ENCODE data around the gene UNKL. TPM values are rescaled to one million over a fixed set of nuclear protein-coding genes. Genes with fewer than 3 reads are reported as not detected.

Gene UNKL
- total and polyA plus RNA-seq, 3 donors from 2014 or later, result 23.7 to 49.9 (median 49.2) TPM

DNA sequence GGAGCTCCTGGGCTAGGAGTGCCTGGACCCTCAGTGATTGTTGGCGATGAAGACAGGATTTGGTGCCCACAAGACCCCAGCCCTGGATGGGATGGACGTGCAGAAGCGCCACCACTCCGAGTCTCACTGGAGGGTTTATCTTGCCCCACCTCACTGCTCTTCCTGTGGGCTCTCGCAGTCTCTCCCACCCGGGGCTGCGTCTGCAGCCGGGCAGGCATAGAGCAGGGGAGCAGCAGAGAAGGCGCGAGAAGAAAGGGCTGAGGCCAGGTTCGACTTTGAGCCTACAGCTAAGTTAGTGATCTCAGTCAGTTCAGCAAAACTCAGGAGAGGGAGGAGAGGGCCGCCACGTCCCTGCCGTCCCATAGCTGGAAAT is 98.5 kb downstream of the UNKL start:
- H3K36me3 ChIP-seq (ENCODE audit: low read depth, missing control alignments), result no peaks in the 10 kb centered on the region
- no peaks in the 10 kb centered on the region for H3K9me3 ChIP-seq
- H3K4me1 ChIP-seq, result peaks cover 23% of the 10 kb centered on the region
- TF ChIP-seq POLR2A (IDR thresholded peaks at IDR 0.05), result no peak
- TF ChIP-seq, protein P1, sequence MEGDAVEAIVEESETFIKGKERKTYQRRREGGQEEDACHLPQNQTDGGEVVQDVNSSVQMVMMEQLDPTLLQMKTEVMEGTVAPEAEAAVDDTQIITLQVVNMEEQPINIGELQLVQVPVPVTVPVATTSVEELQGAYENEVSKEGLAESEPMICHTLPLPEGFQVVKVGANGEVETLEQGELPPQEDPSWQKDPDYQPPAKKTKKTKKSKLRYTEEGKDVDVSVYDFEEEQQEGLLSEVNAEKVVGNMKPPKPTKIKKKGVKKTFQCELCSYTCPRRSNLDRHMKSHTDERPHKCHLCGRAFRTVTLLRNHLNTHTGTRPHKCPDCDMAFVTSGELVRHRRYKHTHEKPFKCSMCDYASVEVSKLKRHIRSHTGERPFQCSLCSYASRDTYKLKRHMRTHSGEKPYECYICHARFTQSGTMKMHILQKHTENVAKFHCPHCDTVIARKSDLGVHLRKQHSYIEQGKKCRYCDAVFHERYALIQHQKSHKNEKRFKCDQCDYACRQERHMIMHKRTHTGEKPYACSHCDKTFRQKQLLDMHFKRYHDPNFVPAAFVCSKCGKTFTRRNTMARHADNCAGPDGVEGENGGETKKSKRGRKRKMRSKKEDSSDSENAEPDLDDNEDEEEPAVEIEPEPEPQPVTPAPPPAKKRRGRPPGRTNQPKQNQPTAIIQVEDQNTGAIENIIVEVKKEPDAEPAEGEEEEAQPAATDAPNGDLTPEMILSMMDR (IDR thresholded peaks at IDR 0.05), result no peak
- H3K27ac ChIP-seq, result no peak overlapping the region
- H3K4me3 ChIP-seq, result no peak overlapping the region
- H3K27me3 ChIP-seq, result no peaks in the 10 kb centered on the region
- intact Hi-C loops (cut with DNase I; ENCODE audit: low total_unique reads), result no loop called here
- WGBS, 2 donors, result 77 to 89% methylated on average over 7 to 14 of the region's 14 CpGs
- no peak for DNase-seq

DNA sequence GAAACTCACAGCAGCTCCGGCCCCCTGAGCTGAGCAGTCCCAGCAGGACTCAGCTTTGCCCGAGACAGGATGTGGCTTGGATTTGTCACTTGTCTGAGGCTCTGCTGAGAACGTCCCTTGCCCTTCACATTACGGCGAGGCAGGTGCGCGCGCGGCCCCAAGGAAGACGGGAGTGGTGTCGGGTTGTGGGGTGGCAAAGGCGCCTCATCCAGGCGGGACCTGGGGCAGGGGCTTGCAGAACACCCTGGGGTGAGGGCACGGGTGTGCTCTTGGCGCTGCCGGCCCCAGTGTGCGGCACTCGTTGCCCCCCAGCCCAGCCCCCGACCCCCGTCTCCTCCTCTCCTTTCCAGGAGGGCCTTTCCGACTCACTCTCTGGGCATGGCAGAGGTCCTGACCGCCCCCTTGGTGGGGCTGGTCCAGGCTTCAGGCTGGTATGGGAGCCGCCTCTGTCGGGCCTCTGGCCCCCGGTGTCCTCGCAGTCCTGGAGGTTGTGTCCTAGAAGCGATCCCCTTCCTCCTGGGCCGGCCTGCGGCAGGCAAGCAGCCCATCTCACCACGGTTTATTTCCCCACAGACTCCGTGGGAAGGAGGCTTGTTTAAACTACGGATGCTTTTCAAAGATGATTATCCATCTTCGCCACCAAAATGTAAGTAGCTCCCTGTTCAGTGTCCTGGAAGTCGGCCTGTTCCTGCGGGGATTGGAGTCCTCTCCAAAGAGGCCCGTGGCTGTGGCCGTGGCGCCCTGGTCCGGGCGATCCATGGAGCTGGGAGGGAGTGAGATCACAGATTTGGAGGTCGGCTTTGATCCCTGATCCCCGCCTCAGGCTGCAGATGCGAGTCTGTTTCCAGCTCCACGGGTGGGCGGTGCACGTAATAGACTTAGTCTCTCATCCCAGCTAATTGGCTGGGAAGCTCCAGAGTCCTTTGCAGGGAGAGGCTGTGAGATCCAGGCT is 99.1 kb downstream of the UNKL start:
- intact Hi-C loops (cut with DNase I; ENCODE audit: low total_unique reads), result no loop called here
- no peaks in the 10 kb centered on the region for H3K36me3 ChIP-seq (ENCODE audit: low read depth, missing control alignments)
- H3K27ac ChIP-seq, result no peak overlapping the region
- TF ChIP-seq POLR2A (IDR thresholded peaks at IDR 0.05), result no peak
- TF ChIP-seq, protein P1 (IDR thresholded peaks at IDR 0.05), result no peak
- peaks cover 24% of the 10 kb centered on the region for H3K4me1 ChIP-seq
- DNase-seq, result no peak
- no peaks in the 10 kb centered on the region for H3K9me3 ChIP-seq
- no peak overlapping the region for H3K4me3 ChIP-seq
- no peaks in the 10 kb centered on the region for H3K27me3 ChIP-seq
- 84 to 86% methylated on average over 40 to 45 of the region's 46 CpGs for WGBS, 2 donors

DNA sequence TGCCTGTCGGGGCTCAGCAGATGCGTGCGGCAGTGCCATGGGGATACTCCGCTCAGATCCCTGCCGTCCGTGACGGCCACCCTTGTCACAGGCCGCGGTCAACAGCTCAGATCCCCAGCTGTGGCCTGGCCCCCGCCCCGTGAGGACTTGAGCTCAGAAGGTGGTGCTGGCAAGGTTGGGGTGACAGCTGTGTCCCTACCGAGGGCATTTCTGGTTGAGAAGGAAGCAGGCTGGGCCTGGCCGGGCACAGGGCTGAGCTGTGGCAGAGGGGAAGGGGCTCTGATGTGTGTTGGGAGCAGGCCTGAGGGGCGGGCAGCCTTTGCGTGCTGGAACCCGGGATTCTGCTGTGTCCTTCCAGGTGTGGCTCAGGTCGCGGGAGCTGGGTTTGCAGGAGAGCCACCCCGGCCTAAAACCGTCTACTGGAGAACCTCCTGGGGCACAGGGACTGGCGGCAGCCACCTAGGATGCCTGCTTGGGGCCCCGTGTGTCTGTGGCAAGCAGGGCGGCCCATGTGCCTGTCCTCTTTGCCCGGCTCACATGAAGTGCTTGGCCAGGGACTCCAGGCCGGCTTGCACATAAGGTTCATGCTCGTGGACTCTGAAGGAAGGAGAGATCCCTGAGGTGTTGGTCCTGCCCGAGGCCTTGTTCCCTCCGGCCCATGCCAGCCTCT is 100.0 kb downstream of the UNKL start:
- DNase-seq, result no peak
- 87 to 88% methylated on average over 10 to 28 of the region's 28 CpGs for WGBS, 2 donors
- H3K27me3 ChIP-seq, result no peaks in the 10 kb centered on the region
- intact Hi-C loops (cut with DNase I; ENCODE audit: low total_unique reads), result no loop called here
- H3K4me3 ChIP-seq, result no peak overlapping the region
- no peaks in the 10 kb centered on the region for H3K36me3 ChIP-seq (ENCODE audit: low read depth, missing control alignments)
- H3K27ac ChIP-seq, result no peak overlapping the region
- TF ChIP-seq, protein P1 (IDR thresholded peaks at IDR 0.05), result no peak
- no peak for TF ChIP-seq POLR2A (IDR thresholded peaks at IDR 0.05)
- peaks cover 24% of the 10 kb centered on the region for H3K4me1 ChIP-seq
- H3K9me3 ChIP-seq, result no peaks in the 10 kb centered on the region

DNA sequence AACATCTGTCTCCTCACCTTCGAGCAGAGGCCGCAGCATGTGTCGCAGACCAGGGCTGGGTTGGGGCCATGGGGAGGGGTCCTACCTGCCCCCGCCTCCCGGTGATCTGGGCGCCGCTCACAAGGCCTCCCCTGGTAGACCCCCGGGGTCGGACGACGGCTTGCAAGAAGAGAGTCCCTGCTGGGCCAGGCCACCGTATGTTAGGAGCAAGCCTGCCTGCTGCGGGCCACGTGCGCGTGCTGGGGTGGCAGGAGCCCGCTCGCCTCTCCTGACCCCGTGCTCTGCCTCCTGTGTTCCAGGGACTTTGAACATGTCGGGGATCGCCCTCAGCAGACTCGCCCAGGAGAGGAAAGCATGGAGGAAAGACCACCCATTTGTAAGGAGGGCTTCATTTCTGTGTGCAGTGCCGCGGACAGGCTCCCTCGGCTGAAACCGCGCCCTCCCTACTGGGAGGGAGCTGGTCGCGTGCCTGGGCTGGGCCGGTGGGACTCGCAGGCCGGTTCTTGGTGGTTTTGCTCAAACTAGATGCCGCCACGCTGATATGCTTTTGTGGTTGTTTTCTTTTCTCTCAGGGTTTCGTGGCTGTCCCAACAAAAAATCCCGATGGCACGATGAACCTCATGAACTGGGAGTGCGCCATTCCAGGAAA is 100.7 kb downstream of the UNKL start:
- Histone ChIP-seq H3K4me1 (peaks cover 24% of the 10 kb centered on the region), H3K27ac (no peak overlapping the region), H3K9me3 (no peaks in the 10 kb centered on the region), H3K4me3 (no peak overlapping the region), H3K36me3 (ENCODE audit: low read depth, missing control alignments) (no peaks in the 10 kb centered on the region), H3K27me3 (no peaks in the 10 kb centered on the region)
- intact Hi-C loops (cut with DNase I; ENCODE audit: low total_unique reads), result no loop called here
- DNase-seq, result no peak
- TF ChIP-seq, protein P1 (IDR thresholded peaks at IDR 0.05), result no peak
- TF ChIP-seq POLR2A (IDR thresholded peaks at IDR 0.05), result no peak
- WGBS, 2 donors, result 89 to 91% methylated on average over 8 to 37 of the region's 38 CpGs

Other genes starting within 250 kb of the UNKL start
- gene TPSG1, start 189.4 kb downstream of the UNKL start, total RNA-seq, result 1 to 10 TPM in 1 of 2 donors, not detected in 1; 1.2 TPM
- gene TPSG1, start 189.4 kb downstream of the UNKL start, polyA plus RNA-seq (ENCODE audit: insufficient read depth, low read depth, low replicate concordance), result not detected
- 10 to 100 TPM; 10.8 to 49.5 TPM for gene TPSB2, start 184.5 kb downstream of the UNKL start, total RNA-seq
- gene TPSB2, start 184.5 kb downstream of the UNKL start, polyA plus RNA-seq (ENCODE audit: insufficient read depth, low read depth, low replicate concordance), result 16.1 TPM
- 10 to 100 TPM; 11.7 to 32.0 TPM for gene TPSAB1, start 174.0 kb downstream of the UNKL start, total RNA-seq
- gene TPSAB1, start 174.0 kb downstream of the UNKL start, polyA plus RNA-seq (ENCODE audit: insufficient read depth, low read depth, low replicate concordance), result 12.2 TPM
- 1 to 10 TPM; 1.1 to 1.6 TPM for gene TPSD1, start 158.6 kb downstream of the UNKL start, total RNA-seq
- gene TPSD1, start 158.6 kb downstream of the UNKL start, polyA plus RNA-seq (ENCODE audit: insufficient read depth, low read depth, low replicate concordance), result 1.1 TPM
- 100 to 1,000 TPM; 116 to 127 TPM for gene UBE2I, start 105.1 kb downstream of the UNKL start, total RNA-seq
- 143 TPM for gene UBE2I, start 105.1 kb downstream of the UNKL start, polyA plus RNA-seq (ENCODE audit: insufficient read depth, low read depth, low replicate concordance)
- 10 to 100 TPM; 29.8 to 60.4 TPM for gene BAIAP3, start 81.1 kb downstream of the UNKL start, total RNA-seq
- gene BAIAP3, start 81.1 kb downstream of the UNKL start, polyA plus RNA-seq (ENCODE audit: insufficient read depth, low read depth, low replicate concordance), result 23.0 TPM
- gene TSR3, start 62.8 kb downstream of the UNKL start, total RNA-seq, result 10 to 100 TPM; 79.4 to 89.5 TPM
- gene TSR3, start 62.8 kb downstream of the UNKL start, polyA plus RNA-seq (ENCODE audit: insufficient read depth, low read depth, low replicate concordance), result 40.9 TPM
- gene GNPTG, start 62.8 kb downstream of the UNKL start, total RNA-seq, result 100 to 1,000 TPM; 106 to 150 TPM
- 67.8 TPM for gene GNPTG, start 62.8 kb downstream of the UNKL start, polyA plus RNA-seq (ENCODE audit: insufficient read depth, low read depth, low replicate concordance)
- gene UQCC4, start 6.0 kb upstream of the UNKL start, total RNA-seq, result 10 to 100 TPM; 22.8 to 27.7 TPM
- gene UQCC4, start 6.0 kb upstream of the UNKL start, polyA plus RNA-seq (ENCODE audit: insufficient read depth, low read depth, low replicate concordance), result 17.5 TPM
- gene PERCC1, start 16.4 kb upstream of the UNKL start, total RNA-seq, result under 1 TPM; 0.31 to 0.71 TPM
- gene PERCC1, start 16.4 kb upstream of the UNKL start, polyA plus RNA-seq (ENCODE audit: insufficient read depth, low read depth, low replicate concordance), result not detected
- 10 to 100 TPM in 1 of 2 donors, 1 to 10 TPM in 1; 7.6 to 18.0 TPM for gene CCDC154, start 29.9 kb upstream of the UNKL start, total RNA-seq
- 14.8 TPM for gene CCDC154, start 29.9 kb upstream of the UNKL start, polyA plus RNA-seq (ENCODE audit: insufficient read depth, low read depth, low replicate concordance)
- gene CLCN7, start 60.3 kb upstream of the UNKL start, total RNA-seq, result 100 to 1,000 TPM; 152 to 160 TPM
- 79.6 TPM for gene CLCN7, start 60.3 kb upstream of the UNKL start, polyA plus RNA-seq (ENCODE audit: insufficient read depth, low read depth, low replicate concordance)
- gene PTX4, start 74.2 kb upstream of the UNKL start, total RNA-seq, result 1 to 10 TPM; 1.7 to 3.4 TPM
- 1.3 TPM for gene PTX4, start 74.2 kb upstream of the UNKL start, polyA plus RNA-seq (ENCODE audit: insufficient read depth, low read depth, low replicate concordance)
- gene TELO2, start 78.7 kb upstream of the UNKL start, total RNA-seq, result 10 to 100 TPM; 45.2 to 46.0 TPM
- 25.7 TPM for gene TELO2, start 78.7 kb upstream of the UNKL start, polyA plus RNA-seq (ENCODE audit: insufficient read depth, low read depth, low replicate concordance)
- gene TMEM204, start 119.0 kb upstream of the UNKL start, total RNA-seq, result 10 to 100 TPM; 19.4 to 21.4 TPM
- 13.7 TPM for gene TMEM204, start 119.0 kb upstream of the UNKL start, polyA plus RNA-seq (ENCODE audit: insufficient read depth, low read depth, low replicate concordance)
- 10 to 100 TPM; 57.4 to 74.0 TPM for gene IFT140, start 197.4 kb upstream of the UNKL start, total RNA-seq
- gene IFT140, start 197.4 kb upstream of the UNKL start, polyA plus RNA-seq (ENCODE audit: insufficient read depth, low read depth, low replicate concordance), result 113 TPM
- 10 to 100 TPM; 54.8 to 65.1 TPM for gene CRAMP1, start 197.7 kb upstream of the UNKL start, total RNA-seq
- gene CRAMP1, start 197.7 kb upstream of the UNKL start, polyA plus RNA-seq (ENCODE audit: insufficient read depth, low read depth, low replicate concordance), result 54.1 TPM